HEK293 (cell line): ENCODE data around the gene RHOU.

ENCODE experiments used
- CTCF ChIA-PET: fragments of 350-600 bp; formaldehyde crosslinking; extraction: SDS; loops from one replicate; lab custom pipeline; 2021; ENCODE audit warnings: antibody characterized with exemption; lab: Yijun Ruan, JAX
- POLR2A ChIA-PET: fragments of 300-600 bp; formaldehyde crosslinking; extraction: SDS; loops from one replicate; lab custom pipeline; 2020; ENCODE audit warnings: antibody characterized with exemption, inconsistent platforms; lab: Yijun Ruan, JAX
- H3K27ac ChIP-seq: fragments of 200-500 bp; sonication (Bioruptor generic); 2 replicates; pipeline ENCODE4 v1.5.1; 2014; ENCODE audit warnings: low read depth, low read length, control low read depth, inconsistent platforms; ENCODE audit errors: extremely low read depth
- H3K36me3 ChIP-seq, 2 experiments: fragments of 200-500 bp in 1 of 2; sonication (Bioruptor generic) in 1 of 2; 1 replicate in 1 of 2; 2 replicates in 1 of 2; pipeline ENCODE4 v1.5.1; 2014 to 2017; ENCODE audit warnings: inconsistent platforms in 2 of 2, low read length in 2 of 2; ENCODE audit not compliant: control insufficient read depth in 2 of 2, insufficient read depth in 1 of 2
- H3K4me1 ChIP-seq: fragments of 200-500 bp; sonication (Bioruptor generic); 2 replicates; pipeline ENCODE4 v1.5.1; 2014; ENCODE audit warnings: mild to moderate bottlenecking, low read length, inconsistent platforms; ENCODE audit not compliant: control insufficient read depth, insufficient read depth
- H3K4me3 ChIP-seq: 2 replicates; pipeline ENCODE4 v1.5.1; 2011; ENCODE audit warnings: low read depth, mild to moderate bottlenecking, control low read depth, low read length, moderate library complexity
- H3K9me3 ChIP-seq: fragments of 200-500 bp; sonication (Bioruptor generic); 2 replicates; pipeline ENCODE4 v1.5.1; 2014; ENCODE audit warnings: low read depth, low read length, inconsistent platforms; ENCODE audit not compliant: control insufficient read depth, insufficient read depth
- GLIS2 ChIP-seq: fragments of 450-650 bp; formaldehyde crosslinking; IDR thresholded peaks from 2 replicates; pipeline ENCODE4 v1.5.1; 2016; ENCODE audit warnings: missing biosample characterization, missing genetic modification characterization
- KLF1 ChIP-seq: fragments of 450-650 bp; formaldehyde crosslinking; IDR thresholded peaks from 2 replicates; pipeline ENCODE4 v1.5.1; 2016; ENCODE audit warnings: missing biosample characterization, missing genetic modification characterization
- KLF16 ChIP-seq: fragments of 450-650 bp; formaldehyde crosslinking; IDR thresholded peaks from 2 replicates; pipeline ENCODE4 v1.5.1; 2017; ENCODE audit warnings: missing biosample characterization, missing genetic modification characterization
- KLF17 ChIP-seq: fragments of 450-650 bp; formaldehyde crosslinking; IDR thresholded peaks from 2 replicates; pipeline ENCODE4 v1.5.1; 2016; ENCODE audit warnings: missing biosample characterization, missing genetic modification characterization
- REPIN1 ChIP-seq: fragments of 450-650 bp; formaldehyde crosslinking; IDR thresholded peaks from 2 replicates; pipeline ENCODE4 v1.5.1; 2017; ENCODE audit warnings: missing biosample characterization, missing genetic modification characterization, low read depth
- YY2 ChIP-seq: fragments of 450-650 bp; formaldehyde crosslinking; IDR thresholded peaks from 2 replicates; pipeline ENCODE4 v1.5.1; 2016; ENCODE audit warnings: missing biosample characterization, missing genetic modification characterization
- ZBTB20 ChIP-seq: fragments of 450-650 bp; formaldehyde crosslinking; IDR thresholded peaks from 2 replicates; pipeline ENCODE4 v1.5.1; 2016; ENCODE audit warnings: missing biosample characterization, missing genetic modification characterization
- ZEB2 ChIP-seq: fragments of 450-650 bp; formaldehyde crosslinking; IDR thresholded peaks from 2 replicates; pipeline ENCODE4 v1.5.1; 2016; ENCODE audit warnings: missing biosample characterization, missing genetic modification characterization
- ZFHX2 ChIP-seq: fragments of 450-650 bp; formaldehyde crosslinking; conservative IDR thresholded peaks from 2 replicates; pipeline ENCODE4 v1.5.1; 2016; ENCODE audit warnings: missing biosample characterization, missing genetic modification characterization
- ZFP69B ChIP-seq: fragments of 450-650 bp; formaldehyde crosslinking; IDR thresholded peaks from 2 replicates; pipeline ENCODE4 v1.5.1; 2016; ENCODE audit warnings: missing biosample characterization, missing genetic modification characterization
- ZNF114 ChIP-seq: fragments of 450-650 bp; formaldehyde crosslinking; IDR thresholded peaks from 2 replicates; pipeline ENCODE4 v1.5.0; 2017; ENCODE audit warnings: missing biosample characterization, missing genetic modification characterization
- ZNF146 ChIP-seq: fragments of 450-650 bp; formaldehyde crosslinking; IDR thresholded peaks from 2 replicates; pipeline ENCODE4 v1.5.1; 2016; ENCODE audit warnings: missing biosample characterization, missing genetic modification characterization
- ZNF157 ChIP-seq: fragments of 450-650 bp; formaldehyde crosslinking; IDR thresholded peaks from 2 replicates; pipeline ENCODE4 v1.5.1; 2016; ENCODE audit warnings: missing biosample characterization, missing genetic modification characterization
- ZNF223 ChIP-seq: fragments of 450-650 bp; formaldehyde crosslinking; IDR thresholded peaks from 2 replicates; pipeline ENCODE4 v1.5.1; 2016; ENCODE audit warnings: missing biosample characterization, missing genetic modification characterization
- ZNF266 ChIP-seq: fragments of 450-650 bp; formaldehyde crosslinking; IDR thresholded peaks from 2 replicates; pipeline ENCODE4 v1.5.1; 2016; ENCODE audit warnings: missing biosample characterization, missing genetic modification characterization, low read depth
- ZNF302 ChIP-seq: fragments of 450-650 bp; formaldehyde crosslinking; IDR thresholded peaks from 2 replicates; pipeline ENCODE4 v1.5.1; 2016; ENCODE audit warnings: missing biosample characterization, missing genetic modification characterization, low read depth
- ZNF311 ChIP-seq: fragments of 450-650 bp; formaldehyde crosslinking; IDR thresholded peaks from 2 replicates; pipeline ENCODE4 v1.5.1; 2017; ENCODE audit warnings: missing biosample characterization, missing genetic modification characterization, borderline replicate concordance
- ZNF335 ChIP-seq: fragments of 450-650 bp; formaldehyde crosslinking; conservative IDR thresholded peaks from 2 replicates; pipeline ENCODE4 v1.5.1; 2016; ENCODE audit warnings: missing biosample characterization, missing genetic modification characterization
- ZNF362 ChIP-seq: fragments of 450-650 bp; formaldehyde crosslinking; IDR thresholded peaks from 2 replicates; pipeline ENCODE4 v1.5.1; 2016; ENCODE audit warnings: missing biosample characterization, missing genetic modification characterization
- ZNF416 ChIP-seq: fragments of 450-650 bp; formaldehyde crosslinking; IDR thresholded peaks from 2 replicates; pipeline ENCODE4 v1.5.1; 2016; ENCODE audit warnings: missing biosample characterization, missing genetic modification characterization
- ZNF48 ChIP-seq: fragments of 450-650 bp; formaldehyde crosslinking; IDR thresholded peaks from 2 replicates; pipeline ENCODE4 v1.5.1; 2016; ENCODE audit warnings: missing biosample characterization, missing genetic modification characterization
- ZNF548 ChIP-seq: fragments of 450-650 bp; formaldehyde crosslinking; IDR thresholded peaks from 2 replicates; pipeline ENCODE4 v1.5.1; 2016; ENCODE audit warnings: missing biosample characterization, missing genetic modification characterization
- ZNF624 ChIP-seq: fragments of 450-650 bp; formaldehyde crosslinking; IDR thresholded peaks from 2 replicates; pipeline ENCODE4 v1.5.1; 2017; ENCODE audit warnings: missing biosample characterization, missing genetic modification characterization
- ZNF658 ChIP-seq: fragments of 450-650 bp; formaldehyde crosslinking; IDR thresholded peaks from 2 replicates; pipeline ENCODE4; 2016; ENCODE audit warnings: missing biosample characterization, missing genetic modification characterization
- ZNF692 ChIP-seq: fragments of 450-650 bp; formaldehyde crosslinking; IDR thresholded peaks from 2 replicates; pipeline ENCODE4 v1.5.1; 2016; ENCODE audit warnings: missing biosample characterization, missing genetic modification characterization
- ZXDB ChIP-seq: fragments of 450-650 bp; formaldehyde crosslinking; IDR thresholded peaks from 2 replicates; pipeline ENCODE4 v1.5.1; 2016; ENCODE audit warnings: missing biosample characterization, missing genetic modification characterization
- TF ChIP-seq, protein P1 (sequence below): fragments of 450-650 bp; formaldehyde crosslinking; IDR thresholded peaks from 2 replicates; pipeline ENCODE4 v1.5.1; 2017; ENCODE audit warnings: missing biosample characterization, missing genetic modification characterization
- TF ChIP-seq, protein P2 (sequence below): fragments of 450-650 bp; formaldehyde crosslinking; IDR thresholded peaks from 2 replicates; pipeline ENCODE4 v1.5.1; 2016; ENCODE audit warnings: missing biosample characterization, missing genetic modification characterization
- TF ChIP-seq, protein P3 (sequence below): fragments of 450-650 bp; formaldehyde crosslinking; IDR thresholded peaks from 2 replicates; pipeline ENCODE4 v1.5.1; 2016; ENCODE audit warnings: missing biosample characterization, missing genetic modification characterization

The RHOU gene

DNA sequence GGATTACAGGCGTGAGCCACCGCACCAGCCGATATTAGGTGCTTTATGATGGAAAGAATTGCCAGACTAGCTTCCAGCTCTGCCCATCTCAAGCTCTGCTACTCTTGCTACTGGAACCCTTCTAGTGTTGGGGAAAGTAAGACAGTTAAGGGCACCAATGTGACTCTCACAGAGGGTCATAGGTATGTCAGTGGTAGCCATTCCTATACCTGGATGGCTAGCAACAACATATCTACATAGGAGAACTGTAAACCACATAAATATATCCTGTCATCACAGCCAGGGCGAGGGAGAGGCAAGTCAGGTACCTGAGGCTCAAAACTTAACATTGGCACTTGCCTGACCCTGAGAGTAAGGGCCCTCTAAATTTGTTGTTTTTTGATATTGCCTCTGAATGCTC is 1.7 kb upstream of the RHOU start (continued):
- TF ChIP-seq ZNF548 (tag by site-specific recombination) = no peak
- TF ChIP-seq, protein P1, sequence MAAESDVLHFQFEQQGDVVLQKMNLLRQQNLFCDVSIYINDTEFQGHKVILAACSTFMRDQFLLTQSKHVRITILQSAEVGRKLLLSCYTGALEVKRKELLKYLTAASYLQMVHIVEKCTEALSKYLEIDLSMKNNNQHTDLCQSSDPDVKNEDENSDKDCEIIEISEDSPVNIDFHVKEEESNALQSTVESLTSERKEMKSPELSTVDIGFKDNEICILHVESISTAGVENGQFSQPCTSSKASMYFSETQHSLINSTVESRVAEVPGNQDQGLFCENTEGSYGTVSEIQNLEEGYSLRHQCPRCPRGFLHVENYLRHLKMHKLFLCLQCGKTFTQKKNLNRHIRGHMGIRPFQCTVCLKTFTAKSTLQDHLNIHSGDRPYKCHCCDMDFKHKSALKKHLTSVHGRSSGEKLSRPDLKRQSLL = no peak
- TF ChIP-seq, all 188 proteins: peak for 0

GRCh38 chr1:228735871-228736586 is 750 bp downstream of the RHOU start:
- Histone ChIP-seq H3K4me3 (peak overlapping the region; percentile 84), H3K27ac (peak overlapping the region; percentile 97), H3K36me3 (peaks cover 16 to 31% of the 10 kb centered on the region in 2 experiments), H3K9me3 (no peaks in the 10 kb centered on the region), H3K4me1 (peaks cover 16% of the 10 kb centered on the region)
- CTCF ChIA-PET = interaction anchor here (0.6 to 4.1 kb wide), 22 partner anchors 10 to 823 kb away, joined by 3 to 50 read pairs (median 4); partner anchors contain the start of gene ABCB10
- POLR2A ChIA-PET = interaction anchor here (0.7 to 1.7 kb wide), 11 partner anchors 26 to 772 kb away, joined by 3 to 7 read pairs (median 3); partner anchors contain the start of gene NUP133
- TF ChIP-seq ZFP69B (peak; percentile 55; the same call in 1 of the 2 replicates), KLF17 (peak; percentile 29; the same call in 1 of the 2 replicates), ZNF157 (tag by site-specific recombination) (no peak), ZNF48 (tag by site-specific recombination) (no peak), ZNF266 (tag by site-specific recombination) (no peak), ZNF658 (tag by site-specific recombination) (no peak), ZNF114 (tag by site-specific recombination) (no peak), KLF1 (no peak), REPIN1 (tag by site-specific recombination) (no peak), ZBTB20 (tag by site-specific recombination) (peak; percentile 69), GLIS2 (tag by site-specific recombination) (peak; percentile 82), ZXDB (tag by site-specific recombination) (peak; percentile 30; the same call in 1 of the 2 replicates), ZNF362 (tag by site-specific recombination) (peak; percentile 99), ZNF416 (tag by site-specific recombination) (no peak), ZNF311 (tag by site-specific recombination) (no peak), KLF16 (peak; percentile 74), ZFHX2 (tag by site-specific recombination) (no peak), ZNF692 (peak; percentile 55; the same call in 1 of the 2 replicates), ZNF146 (no peak), ZEB2 (peak; percentile 88), YY2 (tag by site-specific recombination) (no peak), ZNF624 (tag by site-specific recombination) (no peak), ZNF335 (tag by site-specific recombination) (peak; percentile 96), ZNF223 (no peak), ZNF302 (no peak)
- TF ChIP-seq, protein P2, sequence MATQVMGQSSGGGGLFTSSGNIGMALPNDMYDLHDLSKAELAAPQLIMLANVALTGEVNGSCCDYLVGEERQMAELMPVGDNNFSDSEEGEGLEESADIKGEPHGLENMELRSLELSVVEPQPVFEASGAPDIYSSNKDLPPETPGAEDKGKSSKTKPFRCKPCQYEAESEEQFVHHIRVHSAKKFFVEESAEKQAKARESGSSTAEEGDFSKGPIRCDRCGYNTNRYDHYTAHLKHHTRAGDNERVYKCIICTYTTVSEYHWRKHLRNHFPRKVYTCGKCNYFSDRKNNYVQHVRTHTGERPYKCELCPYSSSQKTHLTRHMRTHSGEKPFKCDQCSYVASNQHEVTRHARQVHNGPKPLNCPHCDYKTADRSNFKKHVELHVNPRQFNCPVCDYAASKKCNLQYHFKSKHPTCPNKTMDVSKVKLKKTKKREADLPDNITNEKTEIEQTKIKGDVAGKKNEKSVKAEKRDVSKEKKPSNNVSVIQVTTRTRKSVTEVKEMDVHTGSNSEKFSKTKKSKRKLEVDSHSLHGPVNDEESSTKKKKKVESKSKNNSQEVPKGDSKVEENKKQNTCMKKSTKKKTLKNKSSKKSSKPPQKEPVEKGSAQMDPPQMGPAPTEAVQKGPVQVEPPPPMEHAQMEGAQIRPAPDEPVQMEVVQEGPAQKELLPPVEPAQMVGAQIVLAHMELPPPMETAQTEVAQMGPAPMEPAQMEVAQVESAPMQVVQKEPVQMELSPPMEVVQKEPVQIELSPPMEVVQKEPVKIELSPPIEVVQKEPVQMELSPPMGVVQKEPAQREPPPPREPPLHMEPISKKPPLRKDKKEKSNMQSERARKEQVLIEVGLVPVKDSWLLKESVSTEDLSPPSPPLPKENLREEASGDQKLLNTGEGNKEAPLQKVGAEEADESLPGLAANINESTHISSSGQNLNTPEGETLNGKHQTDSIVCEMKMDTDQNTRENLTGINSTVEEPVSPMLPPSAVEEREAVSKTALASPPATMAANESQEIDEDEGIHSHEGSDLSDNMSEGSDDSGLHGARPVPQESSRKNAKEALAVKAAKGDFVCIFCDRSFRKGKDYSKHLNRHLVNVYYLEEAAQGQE (tag by site-specific recombination) = peak; percentile 35; the same call in 1 of the 2 replicates
- TF ChIP-seq, protein P3, sequence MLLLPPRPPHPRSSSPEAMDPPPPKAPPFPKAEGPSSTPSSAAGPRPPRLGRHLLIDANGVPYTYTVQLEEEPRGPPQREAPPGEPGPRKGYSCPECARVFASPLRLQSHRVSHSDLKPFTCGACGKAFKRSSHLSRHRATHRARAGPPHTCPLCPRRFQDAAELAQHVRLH = no peak
